ENCODE data around the gene CARS1. TPM values are rescaled to one million over a fixed set of nuclear protein-coding genes. Genes with fewer than 3 reads are reported as not detected.

Gene CARS1
- total RNA-seq, 1 donor: 106 TPM

GRCh38 chr11:2998073-2998850 lies 59.0 kb downstream of the CARS1 start:
- peaks cover 33% of the 10 kb centered on the region for H3K36me3 ChIP-seq (ENCODE audit: insufficient read depth, low read length)
- no peaks in the 10 kb centered on the region for H3K79me2 ChIP-seq (ENCODE audit: insufficient read depth, low read length)
- no peak overlapping the region for H3K4me2 ChIP-seq (ENCODE audit: insufficient read depth, low read length)
- no peaks in the 10 kb centered on the region for H3K27me3 ChIP-seq (ENCODE audit: insufficient read depth, low read length)
- DNase-seq (ENCODE audit: insufficient read length, low spot score, missing footprints): no peak
- H3K27ac ChIP-seq (ENCODE audit: low read depth, low read length): no peak overlapping the region
- H3K4me1 ChIP-seq (ENCODE audit: insufficient read depth, low read length): peaks cover 21% of the 10 kb centered on the region
- H3K4me3 ChIP-seq (ENCODE audit: insufficient read depth, low read length): no peak overlapping the region
- H3K9me3 ChIP-seq (ENCODE audit: low read depth, low read length): no peaks in the 10 kb centered on the region
- H4K20me1 ChIP-seq (ENCODE audit: insufficient read depth, low read length): peaks cover 4% of the 10 kb centered on the region
- no peak overlapping the region for H2AFZ ChIP-seq (ENCODE audit: low read length)
- TF ChIP-seq CTCF (IDR thresholded peaks at IDR 0.05; ENCODE audit: extremely low read depth, low read depth, low read length): no peak

GRCh38 chr11:2997406-2997805 lies 59.8 kb downstream of the CARS1 start:
- Histone ChIP-seq H3K79me2 (ENCODE audit: insufficient read depth, low read length) (no peaks in the 10 kb centered on the region), H3K4me2 (ENCODE audit: insufficient read depth, low read length) (no peak overlapping the region)
- no peak for DNase-seq (ENCODE audit: insufficient read length, low spot score, missing footprints)

GRCh38 chr11:2996976-2997375 lies 60.2 kb downstream of the CARS1 start:
- Histone ChIP-seq H3K79me2 (ENCODE audit: insufficient read depth, low read length) (no peaks in the 10 kb centered on the region), H3K36me3 (ENCODE audit: insufficient read depth, low read length) (peaks cover 21% of the 10 kb centered on the region), H2AFZ (ENCODE audit: low read length) (no peak overlapping the region), H3K27ac (ENCODE audit: low read depth, low read length) (no peak overlapping the region), H3K4me3 (ENCODE audit: insufficient read depth, low read length) (no peak overlapping the region), H3K27me3 (ENCODE audit: insufficient read depth, low read length) (no peaks in the 10 kb centered on the region), H3K4me1 (ENCODE audit: insufficient read depth, low read length) (peaks cover 23% of the 10 kb centered on the region), H3K4me2 (ENCODE audit: insufficient read depth, low read length) (no peak overlapping the region), H4K20me1 (ENCODE audit: insufficient read depth, low read length) (peaks cover 4% of the 10 kb centered on the region), H3K9me3 (ENCODE audit: low read depth, low read length) (no peaks in the 10 kb centered on the region)
- no peak for DNase-seq (ENCODE audit: insufficient read length, low spot score, missing footprints)
- no peak for TF ChIP-seq CTCF (IDR thresholded peaks at IDR 0.05; ENCODE audit: extremely low read depth, low read depth, low read length)

More at GRCh38 chr11:2997406-2997805, 59.8 kb downstream of the CARS1 start:
- Histone ChIP-seq H3K27ac (ENCODE audit: low read depth, low read length) (no peak overlapping the region), H3K27me3 (ENCODE audit: insufficient read depth, low read length) (no peaks in the 10 kb centered on the region), H3K9me3 (ENCODE audit: low read depth, low read length) (no peaks in the 10 kb centered on the region), H4K20me1 (ENCODE audit: insufficient read depth, low read length) (peaks cover 4% of the 10 kb centered on the region), H3K4me3 (ENCODE audit: insufficient read depth, low read length) (no peak overlapping the region), H3K36me3 (ENCODE audit: insufficient read depth, low read length) (peaks cover 26% of the 10 kb centered on the region), H3K4me1 (ENCODE audit: insufficient read depth, low read length) (peaks cover 23% of the 10 kb centered on the region), H2AFZ (ENCODE audit: low read length) (no peak overlapping the region)
- TF ChIP-seq CTCF (IDR thresholded peaks at IDR 0.05; ENCODE audit: extremely low read depth, low read depth, low read length): no peak

GRCh38 chr11:2995893-2996554 lies 61.2 kb downstream of the CARS1 start:
- Histone ChIP-seq H3K4me3 (ENCODE audit: insufficient read depth, low read length) (no peak overlapping the region), H3K9me3 (ENCODE audit: low read depth, low read length) (no peaks in the 10 kb centered on the region), H3K4me1 (ENCODE audit: insufficient read depth, low read length) (peaks cover 16% of the 10 kb centered on the region), H3K27ac (ENCODE audit: low read depth, low read length) (no peak overlapping the region), H3K27me3 (ENCODE audit: insufficient read depth, low read length) (no peaks in the 10 kb centered on the region), H3K36me3 (ENCODE audit: insufficient read depth, low read length) (peaks cover 13% of the 10 kb centered on the region), H3K79me2 (ENCODE audit: insufficient read depth, low read length) (peaks cover 8% of the 10 kb centered on the region), H2AFZ (ENCODE audit: low read length) (no peak overlapping the region), H3K4me2 (ENCODE audit: insufficient read depth, low read length) (no peak overlapping the region), H4K20me1 (ENCODE audit: insufficient read depth, low read length) (peaks cover 7% of the 10 kb centered on the region)
- no peak for DNase-seq (ENCODE audit: insufficient read length, low spot score, missing footprints)
- no peak for TF ChIP-seq CTCF (IDR thresholded peaks at IDR 0.05; ENCODE audit: extremely low read depth, low read depth, low read length)

Measured in osteoblast (primary cell).